GM21390 (cell line): ENCODE measurements around the gene NDUFA11.
"Not testable (repeated sequence)": the region's sequence is repeated elsewhere in the genome, so short reads cannot be mapped to it uniquely, and the experiment has no call there.

Experiments
- ATAC-seq: cut with Tn5 transposase; IDR thresholded peaks from one replicate; pipeline ENCODE4 v1.9.1; 2021; ENCODE audit not compliant: unreplicated experiment

The NDUFA11 gene

DNA sequence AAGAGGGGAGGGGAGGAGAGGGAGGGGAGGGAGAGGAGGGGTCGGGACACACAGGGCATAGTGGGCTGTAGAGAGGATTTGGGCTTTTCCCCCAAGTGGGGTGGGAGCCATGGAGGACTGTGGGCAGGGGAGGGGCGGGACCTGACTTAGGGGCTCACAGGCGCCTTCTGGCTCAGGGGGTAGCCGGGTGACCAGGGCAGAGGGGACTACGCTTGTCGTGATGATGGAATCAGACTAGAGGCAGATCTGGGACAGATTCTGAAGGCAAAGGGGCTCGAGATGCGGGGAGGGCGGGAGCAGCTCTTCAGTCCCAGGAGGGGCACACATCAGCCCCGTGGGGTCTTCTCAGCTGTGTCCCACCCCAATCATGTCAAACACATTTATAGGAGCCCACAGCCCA lies 13.5 kb downstream of the NDUFA11 start:
- ATAC-seq, result no peak

DNA sequence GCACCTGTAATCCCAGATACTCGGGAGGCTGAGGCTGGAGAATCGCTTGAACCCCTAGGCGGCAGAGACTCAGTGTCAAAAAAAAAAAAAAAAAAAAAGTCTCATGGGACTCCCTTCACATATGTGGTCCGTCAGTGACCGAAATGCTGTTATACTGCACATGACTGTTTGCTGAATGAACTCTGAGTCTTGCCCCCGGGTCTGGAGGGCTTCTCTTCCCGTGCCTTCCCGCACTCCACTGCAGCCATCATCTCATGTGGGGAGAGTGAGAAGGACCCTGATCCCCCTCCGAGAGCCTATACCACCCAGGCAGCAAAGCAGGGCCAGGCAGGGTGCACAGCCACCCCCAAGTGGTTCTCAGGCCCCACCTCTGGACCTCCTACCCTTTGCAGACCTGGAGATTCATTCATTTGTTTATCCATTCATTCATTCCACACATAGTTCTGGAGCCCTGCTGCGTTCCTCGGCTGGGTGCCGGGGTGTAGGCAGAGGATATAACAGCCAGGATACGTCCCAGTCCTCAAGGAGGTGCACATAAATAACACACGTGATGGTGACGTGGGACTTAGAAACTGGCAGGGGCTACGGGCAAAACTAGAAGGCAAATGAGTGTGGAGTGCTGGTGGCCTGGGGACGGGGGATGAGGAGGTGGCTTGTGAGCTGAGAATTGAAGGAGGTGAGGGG lies 14.2 kb downstream of the NDUFA11 start:
- ATAC-seq, result no peak

GRCh38 chr19:5884065-5884811 lies 19.4 kb downstream of the NDUFA11 start:
- ATAC-seq, result not testable (repeated sequence)

DNA sequence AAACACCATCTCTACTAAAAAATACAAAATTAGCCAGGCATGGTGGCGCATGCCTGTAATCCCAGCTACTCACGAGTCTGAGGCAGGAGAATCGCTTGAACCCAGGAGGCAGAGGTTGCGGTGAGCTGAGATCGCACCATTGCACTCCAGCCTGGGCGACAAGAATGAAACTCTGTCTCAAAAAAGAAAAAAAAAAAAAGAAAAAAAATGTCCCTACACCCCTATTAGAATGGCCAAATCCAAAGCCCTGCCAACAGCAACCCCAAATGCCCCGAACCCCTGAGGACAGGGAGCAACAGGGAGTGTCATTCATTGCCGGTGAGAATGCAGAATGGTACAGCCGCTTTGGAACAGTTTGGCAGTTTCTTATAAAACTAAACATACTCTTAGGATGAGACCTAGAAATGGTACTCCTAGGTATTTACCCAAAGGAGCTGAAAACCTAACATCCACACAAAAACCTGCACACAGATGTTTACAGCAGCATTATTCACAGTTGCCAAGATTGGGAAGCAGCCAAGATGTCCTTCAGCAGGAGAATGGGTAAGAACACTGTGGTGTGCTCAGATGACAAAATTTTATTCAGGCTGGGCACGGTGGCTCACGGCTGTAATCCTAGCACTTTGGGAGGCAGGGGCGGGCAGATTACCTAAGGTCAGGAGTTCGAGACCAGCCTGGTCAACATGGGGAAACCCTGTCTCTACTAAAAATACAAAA lies 20.3 kb downstream of the NDUFA11 start:
- ATAC-seq, result not testable (repeated sequence)

DNA sequence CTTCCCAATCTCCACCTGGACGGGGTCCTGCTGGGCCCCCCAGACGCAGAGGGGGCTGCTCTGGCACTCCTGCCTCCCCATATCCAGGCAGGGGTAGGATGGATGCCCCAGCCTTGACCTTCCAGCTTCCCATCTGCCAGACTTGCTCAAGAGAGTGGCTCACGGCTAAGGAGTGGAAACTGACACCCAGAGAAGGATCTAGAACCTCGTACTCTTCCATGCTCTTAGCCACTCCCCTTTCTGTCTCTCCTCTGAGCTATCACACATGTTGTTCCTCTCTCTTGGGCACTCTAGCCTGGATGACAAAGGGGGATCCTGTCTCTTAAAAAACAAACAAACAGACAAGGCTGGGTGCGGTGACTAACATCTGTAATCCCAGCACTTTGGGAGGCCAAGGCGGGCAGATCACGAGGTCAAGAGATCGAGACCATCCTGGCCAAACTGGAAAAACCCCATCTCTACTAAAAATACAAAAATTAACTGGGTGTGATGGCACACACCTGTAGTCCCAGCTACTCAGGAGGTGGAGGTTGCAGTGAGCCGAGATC lies 21.1 kb downstream of the NDUFA11 start:
- no peak for ATAC-seq

- no peak for ATAC-seq
Observed at GRCh38 chr19:5881543-5882299, 21.9 kb downstream of the NDUFA11 start.

GRCh38 chr19:5880604-5881078 lies 22.9 kb downstream of the NDUFA11 start:
- no peak for ATAC-seq

- ATAC-seq, result no peak
Observed at GRCh38 chr19:5880196-5880595, 23.4 kb downstream of the NDUFA11 start.

GRCh38 chr19:5877882-5878281 lies 25.7 kb downstream of the NDUFA11 start:
- ATAC-seq, result no peak

GRCh38 chr19:5877427-5877826 lies 26.2 kb downstream of the NDUFA11 start:
- no peak for ATAC-seq

- ATAC-seq, result not testable (repeated sequence)
Observed at GRCh38 chr19:5874496-5874895, 29.1 kb downstream of the NDUFA11 start.

DNA sequence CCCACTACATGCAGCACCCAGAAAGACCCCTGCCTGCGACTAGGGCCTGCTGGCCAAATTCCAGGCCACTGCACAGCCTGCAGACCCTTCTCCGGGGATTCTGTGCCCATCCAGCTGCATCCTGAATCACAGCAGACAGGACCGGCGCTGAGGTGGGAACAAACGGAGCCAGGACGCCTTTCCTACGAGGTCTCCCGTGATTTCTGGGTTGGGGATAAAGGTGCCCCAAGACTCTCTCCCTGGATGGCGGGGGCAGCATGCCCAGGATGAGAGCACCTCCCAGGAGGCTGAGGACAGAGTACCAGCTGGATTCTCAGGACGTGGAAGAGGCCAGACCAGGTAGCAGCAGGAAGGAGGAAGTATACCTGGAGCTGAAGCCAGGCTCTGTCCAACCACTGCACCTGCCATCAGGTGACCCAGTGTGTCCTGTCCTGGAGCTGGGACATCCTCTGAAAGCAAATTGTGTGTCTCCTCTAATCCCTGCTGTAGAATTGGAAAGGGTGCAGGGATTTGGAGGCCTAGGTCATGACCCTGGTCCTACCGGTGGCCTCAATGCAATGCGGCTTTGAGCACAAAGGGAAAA lies 29.9 kb downstream of the NDUFA11 start:
- no peak for ATAC-seq

- ATAC-seq, result no peak
Observed at GRCh38 chr19:5870986-5871394, 32.6 kb downstream of the NDUFA11 start.

GRCh38 chr19:5867201-5868136 lies 36.1 kb downstream of the NDUFA11 start:
- no peak for ATAC-seq

- no peak for ATAC-seq
Observed at GRCh38 chr19:5865772-5866171, 37.8 kb downstream of the NDUFA11 start.

DNA sequence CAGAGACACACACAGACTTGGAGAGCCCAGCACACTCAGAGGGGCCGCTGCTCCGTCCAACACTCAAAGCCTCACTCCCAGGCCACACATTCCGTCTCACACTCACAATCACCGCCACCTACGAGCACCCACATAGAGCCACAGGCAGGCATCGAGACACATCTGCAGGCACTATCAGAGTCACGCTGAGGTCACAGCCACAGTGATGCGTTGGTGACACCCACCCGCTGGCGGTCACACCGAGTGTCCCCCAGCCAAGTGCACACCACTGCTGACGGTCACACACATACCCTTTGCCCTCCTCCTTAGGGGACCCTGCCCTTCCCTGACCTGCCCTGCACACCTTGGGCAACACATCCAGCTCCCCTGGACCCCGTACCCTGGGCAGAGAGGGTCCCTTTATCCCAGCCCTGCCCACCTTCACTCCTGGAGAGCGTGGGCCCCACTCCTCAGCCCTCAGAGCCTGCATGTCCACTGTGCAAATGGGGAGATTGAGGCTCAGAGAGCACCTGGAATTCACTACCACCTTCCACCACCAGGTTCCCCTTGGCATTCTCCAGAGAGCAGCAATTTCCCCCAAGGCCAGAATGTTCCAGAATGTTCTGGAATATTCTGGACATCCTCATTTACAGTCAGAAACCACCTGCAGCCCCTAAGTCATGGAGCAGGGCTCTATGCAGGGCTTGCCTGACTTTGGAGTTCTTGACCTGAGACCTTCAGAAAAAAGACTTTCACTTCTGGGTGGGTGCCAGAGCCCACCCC lies 38.7 kb downstream of the NDUFA11 start:
- ATAC-seq, result no peak

GRCh38 chr19:5864013-5864720 lies 39.4 kb downstream of the NDUFA11 start:
- ATAC-seq, result no peak
